ENCODE data around the gene LRCH1. TPM values are rescaled to one million over a fixed set of nuclear protein-coding genes. Genes with fewer than 3 reads are reported as not detected.

Gene LRCH1
- total and polyA plus RNA-seq, 2 of the 13 experiments (the other 11 are each of a cell fraction or from before 2014, with no cell fraction given) = 4.1 to 12.6 TPM

GRCh38 chr13:46552889-46553520 lies at the start of gene LRCH1 (continued):
- no peak for TF ChIP-seq DNMT1 (CRISPR knock-in tag; IDR thresholded peaks at IDR 0.05)
- no peak for TF ChIP-seq ZNF333 (CRISPR knock-in tag; IDR thresholded peaks at IDR 0.05; ENCODE audit: borderline replicate concordance)
- TF ChIP-seq ELF4 (CRISPR knock-in tag; IDR thresholded peaks at IDR 0.05; ENCODE audit: borderline replicate concordance) = no peak
- TF ChIP-seq, protein P1, sequence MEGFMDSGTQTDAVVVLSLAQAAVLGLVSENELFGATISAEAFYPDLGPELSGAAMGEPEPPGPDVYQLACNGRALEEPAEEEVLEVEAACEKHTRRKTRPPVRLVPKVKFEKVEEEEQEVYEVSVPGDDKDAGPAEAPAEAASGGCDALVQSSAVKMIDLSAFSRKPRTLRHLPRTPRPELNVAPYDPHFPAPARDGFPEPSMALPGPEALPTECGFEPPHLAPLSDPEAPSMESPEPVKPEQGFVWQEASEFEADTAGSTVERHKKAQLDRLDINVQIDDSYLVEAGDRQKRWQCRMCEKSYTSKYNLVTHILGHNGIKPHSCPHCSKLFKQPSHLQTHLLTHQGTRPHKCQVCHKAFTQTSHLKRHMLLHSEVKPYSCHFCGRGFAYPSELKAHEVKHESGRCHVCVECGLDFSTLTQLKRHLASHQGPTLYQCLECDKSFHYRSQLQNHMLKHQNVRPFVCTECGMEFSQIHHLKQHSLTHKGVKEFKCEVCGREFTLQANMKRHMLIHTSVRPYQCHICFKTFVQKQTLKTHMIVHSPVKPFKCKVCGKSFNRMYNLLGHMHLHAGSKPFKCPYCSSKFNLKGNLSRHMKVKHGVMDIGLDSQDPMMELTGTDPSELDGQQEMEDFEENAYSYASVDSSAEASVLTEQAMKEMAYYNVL (CRISPR knock-in tag; IDR thresholded peaks at IDR 0.05; ENCODE audit: borderline replicate concordance) = no peak
- no peak for TF ChIP-seq ZNF230 (CRISPR knock-in tag; IDR thresholded peaks at IDR 0.05)
- no peak for TF ChIP-seq ZNF501 (CRISPR knock-in tag; IDR thresholded peaks at IDR 0.05)
- TF ChIP-seq CHD2 (IDR thresholded peaks at IDR 0.05; ENCODE audit: low read depth, low read length) = no peak
- TF ChIP-seq NCOA1 (CRISPR knock-in tag; IDR thresholded peaks at IDR 0.05) = no peak
- TF ChIP-seq PLRG1 (conservative IDR thresholded peaks at IDR 0.05) = no peak
- no peak for TF ChIP-seq NRL (CRISPR knock-in tag; IDR thresholded peaks at IDR 0.05; ENCODE audit: borderline replicate concordance)
- no peak for TF ChIP-seq ZNF7 (CRISPR knock-in tag; IDR thresholded peaks at IDR 0.05)
- no peak for TF ChIP-seq ZNF772 (CRISPR knock-in tag; IDR thresholded peaks at IDR 0.05)
- TF ChIP-seq SYNCRIP (IDR thresholded peaks at IDR 0.05; ENCODE audit: insufficient read depth, low read depth, low read length) = no peak
- TF ChIP-seq ZNF841 (CRISPR knock-in tag; IDR thresholded peaks at IDR 0.05; ENCODE audit: borderline replicate concordance) = no peak
- TF ChIP-seq STAG1 (CRISPR knock-in tag; IDR thresholded peaks at IDR 0.05) = no peak
- TF ChIP-seq POGZ (CRISPR knock-in tag; IDR thresholded peaks at IDR 0.05) = no peak
- TF ChIP-seq ZNF546 (CRISPR knock-in tag; conservative IDR thresholded peaks at IDR 0.05) = no peak
- TF ChIP-seq ZNF143 (CRISPR knock-in tag; IDR thresholded peaks at IDR 0.05) = no peak
- no peak for TF ChIP-seq FOXM1 (CRISPR knock-in tag; IDR thresholded peaks at IDR 0.05)
- no peak for TF ChIP-seq ZZZ3 (CRISPR knock-in tag; IDR thresholded peaks at IDR 0.05; ENCODE audit: borderline replicate concordance)
- no peak for TF ChIP-seq ZNF264 (CRISPR knock-in tag; IDR thresholded peaks at IDR 0.05)
- TF ChIP-seq ZNF274 (CRISPR knock-in tag; IDR thresholded peaks at IDR 0.05) = no peak
- TF ChIP-seq SNAPC4 (CRISPR knock-in tag; IDR thresholded peaks at IDR 0.05) = no peak
- TF ChIP-seq RORA (CRISPR knock-in tag; IDR thresholded peaks at IDR 0.05) = no peak

Data from HepG2 (cell line).